HepG2 (cell line): Measurements from ENCODE around the gene PPP2R2C. TPM values are rescaled to one million over a fixed set of nuclear protein-coding genes. Genes with fewer than 3 reads are reported as not detected.

Experiments
- ATAD3A ChIP-seq: sonication (generic); formaldehyde crosslinking; IDR thresholded peaks from 2 replicates; pipeline ENCODE4 v1.4.0; 2020; ENCODE audit warnings: missing genetic modification reagents
- CEBPB ChIP-seq: IDR thresholded peaks from 2 replicates; pipeline ENCODE4 v1.6.1; 2011; ENCODE audit warnings: low read depth, low read length, improper control_type of control experiment, borderline replicate concordance
- DBP ChIP-seq: sonication (generic); formaldehyde crosslinking; IDR thresholded peaks from 2 replicates; pipeline ENCODE4 v1.4.0; 2020; ENCODE audit warnings: missing genetic modification reagents; ENCODE audit errors: not compliant biosample characterization
- GATA4 ChIP-seq: sonication (generic); IDR thresholded peaks from 2 replicates; pipeline ENCODE4 v1.6.1; 2016; ENCODE audit warnings: antibody characterized with exemption, low read depth, borderline replicate concordance
- GRHL1 ChIP-seq: sonication (generic); formaldehyde crosslinking; conservative IDR thresholded peaks from 2 replicates; pipeline ENCODE4 v1.8.0; 2022; ENCODE audit warnings: missing genetic modification reagents
- RAD51 ChIP-seq: fragments of 450-650 bp; IDR thresholded peaks from 2 replicates; pipeline ENCODE4 v1.6.1; 2016; ENCODE audit warnings: borderline replicate concordance
- SP140L ChIP-seq: sonication (generic); formaldehyde crosslinking; IDR thresholded peaks from 2 replicates; pipeline ENCODE4 v1.4.0; 2020; ENCODE audit warnings: missing genetic modification reagents, borderline replicate concordance
- SP4 ChIP-seq: sonication (generic); formaldehyde crosslinking; IDR thresholded peaks from 2 replicates; pipeline ENCODE4 v1.8.1; 2023; ENCODE audit warnings: mild to moderate bottlenecking, missing genetic modification reagents
- SYNCRIP ChIP-seq: fragments of 200-400 bp; formaldehyde crosslinking; IDR thresholded peaks from 2 replicates; pipeline ENCODE4 v1.6.1; 2018; ENCODE audit warnings: mild to moderate bottlenecking, low read depth, low read length; ENCODE audit not compliant: insufficient read depth
- TFDP2 ChIP-seq: sonication (generic); formaldehyde crosslinking; IDR thresholded peaks from 2 replicates; pipeline ENCODE4 v1.4.0; 2020; ENCODE audit warnings: missing genetic modification reagents
- ZBTB25 ChIP-seq: IDR thresholded peaks from 2 replicates; pipeline ENCODE4 v1.6.1; 2018; ENCODE audit warnings: missing genetic modification reagents
- ZNF18 ChIP-seq: sonication (generic); formaldehyde crosslinking; IDR thresholded peaks from 2 replicates; pipeline ENCODE4 v1.8.0; 2022; ENCODE audit warnings: mild to moderate bottlenecking, missing genetic modification reagents; ENCODE audit not compliant: insufficient replicate concordance
- ZNF205 ChIP-seq: IDR thresholded peaks from 2 replicates; pipeline ENCODE4 v1.6.1; 2018; ENCODE audit warnings: missing biosample characterization, missing genetic modification reagents
- ZNF230 ChIP-seq: sonication (generic); formaldehyde crosslinking; IDR thresholded peaks from 2 replicates; pipeline ENCODE4 v1.4.0; 2020; ENCODE audit warnings: mild to moderate bottlenecking, missing genetic modification reagents
- ZNF263 ChIP-seq: sonication (generic); formaldehyde crosslinking; IDR thresholded peaks from 2 replicates; pipeline ENCODE4 v1.4.0; 2020; ENCODE audit warnings: missing genetic modification reagents
- ZNF430 ChIP-seq: sonication (generic); formaldehyde crosslinking; IDR thresholded peaks from 2 replicates; pipeline ENCODE4 v1.9.0; 2021; ENCODE audit warnings: mild to moderate bottlenecking, missing genetic modification reagents
- ZNF484 ChIP-seq: sonication (generic); formaldehyde crosslinking; IDR thresholded peaks from 2 replicates; pipeline ENCODE4 v1.5.1; 2020; ENCODE audit warnings: mild to moderate bottlenecking, low read depth, missing genetic modification reagents, borderline replicate concordance
- ZNF598 ChIP-seq: sonication (generic); formaldehyde crosslinking; IDR thresholded peaks from 2 replicates; pipeline ENCODE4 v1.5.1; 2020; ENCODE audit warnings: mild to moderate bottlenecking, missing genetic modification reagents, borderline replicate concordance
- ZNF747 ChIP-seq: sonication (generic); formaldehyde crosslinking; IDR thresholded peaks from 2 replicates; pipeline ENCODE4 v1.8.1; 2023; ENCODE audit warnings: missing genetic modification reagents, mild to moderate bottlenecking, borderline replicate concordance
- ZNF878 ChIP-seq: sonication (generic); formaldehyde crosslinking; IDR thresholded peaks from 2 replicates; pipeline ENCODE4 v1.8.1; 2023; ENCODE audit warnings: mild to moderate bottlenecking, missing genetic modification reagents, moderate library complexity
- polyA plus RNA-seq, 8 experiments: library from polyadenylated mRNA; depleted of rRNA in 3 of 8; stranded (reverse) in 7 of 8; unstranded in 1 of 8; fragments of >200 nt; fragmentation: Illumina TruSeq in 4 of 8; extraction: Trizol in 4 of 8; gene quantifications; 2 replicates each; pipeline versions ENCODE4 v1.2.1 to v1.2.3, GENCODE V29; 2011 to 2016; ENCODE audit warnings: low read depth in 4 of 8, missing spikeins in 1 of 8, mixed read lengths in 1 of 8; ENCODE audit not compliant: insufficient read depth in 1 of 8
- total RNA-seq, 5 experiments: library from RNA; depleted of rRNA; stranded (reverse); fragments of >200 nt; fragmentation: Illumina TruSeq; extraction: Trizol; gene quantifications; 2 replicates each; pipeline ENCODE4 v1.2.3, GENCODE V29; 2016; ENCODE audit warnings: low read depth in 1 of 5
- TF ChIP-seq, protein P1 (sequence below): sonication (generic); formaldehyde crosslinking; IDR thresholded peaks from 2 replicates; pipeline ENCODE4 v1.4.0; 2020; ENCODE audit warnings: missing genetic modification reagents

The PPP2R2C gene
- total and polyA plus RNA-seq, 2 of the 13 experiments (the other 11 are each of a cell fraction or from before 2014, with no cell fraction given): 0.60 to 8.6 TPM

GRCh38 chr4:6308899-6309643 lies 163.3 kb downstream of the PPP2R2C start (continued):
- TF ChIP-seq ZBTB25 (no peak), ZNF878 (CRISPR knock-in tag) (no peak), DBP (CRISPR knock-in tag) (no peak), RAD51 (no peak), SYNCRIP (no peak), TFDP2 (CRISPR knock-in tag) (peak; percentile 88), SP4 (CRISPR knock-in tag) (peak; percentile 18; the same call in 1 of the 2 replicates), ZNF484 (CRISPR knock-in tag) (no peak), ZNF18 (CRISPR knock-in tag) (no peak), CEBPB (no peak), ZNF598 (CRISPR knock-in tag) (peak; percentile 56; the same call in 1 of the 2 replicates), SP140L (no peak), GRHL1 (CRISPR knock-in tag) (no peak), ATAD3A (CRISPR knock-in tag) (no peak), ZNF230 (CRISPR knock-in tag) (0 out of 2 replicates have a peak, but pooled peaks have one; percentile 50), GATA4 (no peak), ZNF205 (no peak), ZNF430 (CRISPR knock-in tag) (peak; percentile 59; the same call in 1 of the 2 replicates), ZNF747 (CRISPR knock-in tag) (peak; percentile 75; the same call in 1 of the 2 replicates), ZNF263 (CRISPR knock-in tag) (no peak)
- TF ChIP-seq, protein P1, sequence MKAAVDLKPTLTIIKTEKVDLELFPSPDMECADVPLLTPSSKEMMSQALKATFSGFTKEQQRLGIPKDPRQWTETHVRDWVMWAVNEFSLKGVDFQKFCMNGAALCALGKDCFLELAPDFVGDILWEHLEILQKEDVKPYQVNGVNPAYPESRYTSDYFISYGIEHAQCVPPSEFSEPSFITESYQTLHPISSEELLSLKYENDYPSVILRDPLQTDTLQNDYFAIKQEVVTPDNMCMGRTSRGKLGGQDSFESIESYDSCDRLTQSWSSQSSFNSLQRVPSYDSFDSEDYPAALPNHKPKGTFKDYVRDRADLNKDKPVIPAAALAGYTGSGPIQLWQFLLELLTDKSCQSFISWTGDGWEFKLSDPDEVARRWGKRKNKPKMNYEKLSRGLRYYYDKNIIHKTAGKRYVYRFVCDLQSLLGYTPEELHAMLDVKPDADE (CRISPR knock-in tag): peak; percentile 42; the same call in 1 of the 2 replicates
